IMR-90 (cell line): ENCODE data around the gene KNG1. TPM values are rescaled to one million over a fixed set of nuclear protein-coding genes. Genes with fewer than 3 reads are reported as not detected.

Experiments
- ATAC-seq: fragments of 200-7000 bp; cut with Tn5 transposase; 2 replicates; pipeline ENCODE4 v1.9.1; 2020; ENCODE audit warnings: low read depth, mild to moderate bottlenecking, moderate library complexity
- BruUV-seq: library from RNA; stranded (reverse); fragments of 400-500 nt; replicated peaks from 2 replicates; lab custom pipeline; 2021; lab: Mats Ljungman, UMichigan
- CTCF ChIA-PET: fragments of 300-600 bp; formaldehyde crosslinking; extraction: SDS; loops from one replicate; lab custom pipeline; 2021; ENCODE audit warnings: antibody characterized with exemption; lab: Yijun Ruan, JAX
- POLR2A ChIA-PET: fragments of 300-600 bp; sonication (Branson Sonifier 250); formaldehyde crosslinking; loops from one replicate; lab custom pipeline; 2022; ENCODE audit warnings: antibody characterized with exemption; ENCODE audit not compliant: unreplicated experiment; lab: Charles Lee
- DNase-seq: peaks from one replicate; pipeline ENCODE4 v3.0.0; 2013
- H2AFZ ChIP-seq: replicated peaks from 2 replicates; pipeline ENCODE3; 2013; ENCODE audit warnings: low read length, mild to moderate bottlenecking; ENCODE audit not compliant: poor library complexity
- H2AK5ac ChIP-seq: 2 replicates; pipeline ENCODE4 v1.6.1; 2013; ENCODE audit warnings: low read depth, low read length, inconsistent platforms
- H2AK9ac ChIP-seq: replicated peaks from 2 replicates; pipeline ENCODE3; 2013; ENCODE audit warnings: mild to moderate bottlenecking, low read depth, low read length, moderate library complexity; ENCODE audit not compliant: poor library complexity
- H2BK120ac ChIP-seq: 2 replicates; pipeline ENCODE4 v1.6.1; 2013; ENCODE audit warnings: low read depth, low read length, inconsistent platforms
- H2BK15ac ChIP-seq: 3 replicates; pipeline ENCODE4 v1.6.1; 2013; ENCODE audit warnings: low read depth, low read length, inconsistent platforms
- H2BK20ac ChIP-seq: 2 replicates; pipeline ENCODE4 v1.6.1; 2013; ENCODE audit warnings: low read depth, mild to moderate bottlenecking, inconsistent platforms, low read length, moderate library complexity
- H2BK5ac ChIP-seq: 2 replicates; pipeline ENCODE4 v1.6.1; 2013; ENCODE audit warnings: mild to moderate bottlenecking, low read depth, low read length, inconsistent platforms; ENCODE audit not compliant: poor library complexity, severe bottlenecking
- H3K14ac ChIP-seq: replicated peaks from 2 replicates; pipeline ENCODE4 v1.6.1; 2013; ENCODE audit warnings: low read depth, low read length, inconsistent platforms
- H3K18ac ChIP-seq: 2 replicates; pipeline ENCODE4 v1.6.1; 2013; ENCODE audit warnings: low read depth, low read length, control low read depth
- H3K23ac ChIP-seq: 2 replicates; pipeline ENCODE4 v1.6.1; 2013; ENCODE audit warnings: low read depth, low read length, inconsistent platforms
- H3K27ac ChIP-seq: 2 replicates; pipeline ENCODE4 v1.5.1; 2013; ENCODE audit warnings: mild to moderate bottlenecking, control low read depth, low read length; ENCODE audit not compliant: insufficient read depth
- H3K27me3 ChIP-seq: 2 replicates; pipeline ENCODE4 v1.6.1; 2013; ENCODE audit warnings: low read length; ENCODE audit not compliant: control insufficient read depth, insufficient read depth
- H3K36me3 ChIP-seq: 2 replicates; pipeline ENCODE4 v1.6.1; 2013; ENCODE audit warnings: low read length, mixed read lengths; ENCODE audit not compliant: control insufficient read depth, insufficient read depth
- H3K4ac ChIP-seq: 2 replicates; pipeline ENCODE4 v1.6.1; 2013; ENCODE audit warnings: low read depth, low read length, inconsistent platforms
- H3K4me1 ChIP-seq: 2 replicates; pipeline ENCODE4 v1.6.1; 2013; ENCODE audit warnings: low read length, mixed read lengths; ENCODE audit not compliant: control insufficient read depth, insufficient read depth
- H3K4me2 ChIP-seq: 2 replicates; pipeline ENCODE4 v1.6.1; 2013; ENCODE audit warnings: low read depth, mild to moderate bottlenecking, control low read depth, low read length, moderate library complexity
- H3K4me3 ChIP-seq: 2 replicates; pipeline ENCODE4 v1.5.1; 2013; ENCODE audit warnings: low read depth, mild to moderate bottlenecking, control low read depth, low read length, moderate library complexity; ENCODE audit not compliant: insufficient read depth
- H3K56ac ChIP-seq: 2 replicates; pipeline ENCODE4 v1.6.1; 2013; ENCODE audit warnings: low read length, inconsistent platforms; ENCODE audit not compliant: insufficient read depth; ENCODE audit errors: extremely low read depth
- H3K79me1 ChIP-seq, 2 experiments: 2 replicates each; pipeline ENCODE4 v1.6.1; 2013; ENCODE audit warnings: low read length in 2 of 2, inconsistent platforms in 1 of 2, low read depth in 1 of 2
- H3K9ac ChIP-seq: 2 replicates; pipeline ENCODE4 v1.6.1; 2013; ENCODE audit warnings: low read depth, low read length, control low read depth
- H3K9me1 ChIP-seq: 2 replicates; pipeline ENCODE4 v1.6.1; 2013; ENCODE audit warnings: low read length, inconsistent platforms; ENCODE audit not compliant: insufficient read depth
- H3K9me3 ChIP-seq: 2 replicates; pipeline ENCODE4 v1.6.1; 2013; ENCODE audit warnings: low read length; ENCODE audit not compliant: control insufficient read depth, insufficient read depth
- H4K20me1 ChIP-seq: 2 replicates; pipeline ENCODE4 v1.6.1; 2013; ENCODE audit warnings: low read length, inconsistent platforms; ENCODE audit not compliant: insufficient read depth
- H4K5ac ChIP-seq: 2 replicates; pipeline ENCODE4 v1.6.1; 2013; ENCODE audit warnings: mild to moderate bottlenecking, low read depth, low read length, control low read depth
- H4K8ac ChIP-seq, 2 experiments: 2 replicates each; pipeline ENCODE4 v1.6.1; 2013; ENCODE audit warnings: low read depth in 2 of 2, low read length in 2 of 2, control low read depth in 1 of 2, inconsistent platforms in 1 of 2
- H4K91ac ChIP-seq: 2 replicates; pipeline ENCODE4 v1.6.1; 2013; ENCODE audit warnings: low read depth, low read length, inconsistent platforms; ENCODE audit not compliant: insufficient read depth
- BHLHE40 ChIP-seq: fragments of 150-350 bp; IDR thresholded peaks from 2 replicates; pipeline ENCODE4 v1.6.1; 2016; ENCODE audit warnings: mild to moderate bottlenecking, low read depth, low read length
- ELK1 ChIP-seq: fragments of 150-350 bp; IDR thresholded peaks from 2 replicates; pipeline ENCODE4 v1.6.1; 2016; ENCODE audit warnings: low read depth, mild to moderate bottlenecking, low read length, moderate library complexity, borderline replicate concordance
- FOS ChIP-seq: fragments of 150-350 bp; IDR thresholded peaks from 2 replicates; pipeline ENCODE4 v1.6.1; 2016; ENCODE audit warnings: low read depth, low read length
- MAFK ChIP-seq: IDR thresholded peaks from 2 replicates; pipeline ENCODE4 v1.6.1; 2012; ENCODE audit warnings: low read depth, low read length, improper control_type of control experiment
- MAZ ChIP-seq: IDR thresholded peaks from 2 replicates; pipeline ENCODE4 v1.6.1; 2012; ENCODE audit warnings: low read depth, mild to moderate bottlenecking, low read length, improper control_type of control experiment, moderate library complexity, borderline replicate concordance
- MXI1 ChIP-seq: IDR thresholded peaks from 2 replicates; pipeline ENCODE4 v1.6.1; 2012; ENCODE audit warnings: low read depth, mild to moderate bottlenecking, low read length, moderate library complexity, borderline replicate concordance
- NFE2L2 ChIP-seq: fragments of 150-350 bp; IDR thresholded peaks from 2 replicates; pipeline ENCODE4 v1.6.1; 2016; ENCODE audit warnings: low read depth, mild to moderate bottlenecking, low read length
- RAD21 ChIP-seq: IDR thresholded peaks from 2 replicates; pipeline ENCODE4 v1.6.1; 2012; ENCODE audit warnings: low read length, improper control_type of control experiment
- RCOR1 ChIP-seq: IDR thresholded peaks from 2 replicates; pipeline ENCODE4 v1.6.1; 2012; ENCODE audit warnings: mild to moderate bottlenecking, low read length, improper control_type of control experiment; ENCODE audit not compliant: insufficient replicate concordance
- SMC3 ChIP-seq: fragments of 150-350 bp; IDR thresholded peaks from 2 replicates; pipeline ENCODE4 v1.6.1; 2016; ENCODE audit warnings: low read depth, mild to moderate bottlenecking, antibody characterized with exemption, low read length, moderate library complexity
- USF2 ChIP-seq: fragments of 150-350 bp; IDR thresholded peaks from 2 replicates; pipeline ENCODE4 v1.6.1; 2017; ENCODE audit warnings: mild to moderate bottlenecking, antibody characterized with exemption, low read length, low read depth
- WGBS, 2 experiments: methylation state at CpG; one replicate each; pipeline versions ENCODE4 v1.1.5 to v1.1.7; 2013; ENCODE audit warnings: missing lambda C conversion rate in 2 of 2; ENCODE audit not compliant: insufficient read length in 1 of 2; ENCODE audit errors: extremely low coverage in 2 of 2; 5-methylcytosine and 5-hydroxymethylcytosine counted together
- dilution Hi-C: fragments of 300-500 bp; cut with HindIII; formaldehyde crosslinking; loops from one replicate; pipeline ENCODE4 v1.14.3; 2018; ENCODE audit warnings: low sequenced_read_pairs; ENCODE audit not compliant: unreplicated experiment
- in situ Hi-C: fragments of 300-500 bp; cut with MboI; formaldehyde crosslinking; loops from 3 replicates; pipeline ENCODE4 v1.14.3; 2019; ENCODE audit warnings: low sequenced_read_pairs, inconsistent platforms, mixed read lengths
- intact Hi-C: fragments of 100-400 bp; cut with micrococcal nuclease; formaldehyde crosslinking; loops from 2 replicates; pipeline ENCODE4 v1.10.0; 2022
- polyA plus RNA-seq, 3 experiments: library from polyadenylated mRNA; depleted of rRNA; stranded (reverse); fragments of >200 nt; gene quantifications; 2 replicates each; pipeline ENCODE4 v1.2.3, GENCODE V29; 2012; ENCODE audit warnings: low replicate concordance in 1 of 3
- total RNA-seq: library from RNA; depleted of rRNA; stranded (reverse); fragments of >200 nt; gene quantifications from 2 replicates; pipeline ENCODE4 v1.2.3, GENCODE V29; 2012

KNG1 gene
- total and polyA plus RNA-seq, 2 of the 4 experiments (the other 2 are of a cell fraction) = not detected

- H3K9me3 ChIP-seq = no peaks in the 10 kb centered on the region
- no peaks in the 10 kb centered on the region; the same call in 1 of the 2 replicates for H3K4me1 ChIP-seq
- H2BK15ac ChIP-seq = no peak overlapping the region
- WGBS, 2 experiments = no CpG with 5 or more reads among the region's 7 CpGs
- H3K27ac ChIP-seq = no peak overlapping the region
- H3K36me3 ChIP-seq = peaks cover 49% of the 10 kb centered on the region
- no peak overlapping the region for H4K91ac ChIP-seq
- no TSS peak for BruUV-seq
- H3K9ac ChIP-seq = peak overlapping the region; percentile 98
- ChIA-PET POLR2A (no interaction called here), CTCF (interaction anchor here (1.1 to 1.2 kb wide), 2 partner anchors 36 to 171 kb away, joined by 3 to 5 read pairs; no protein-coding TSS in a partner anchor)
- peaks cover 4 to 34% of the 10 kb centered on the region in 2 experiments for H3K79me1 ChIP-seq
- H2AK9ac ChIP-seq = no peak overlapping the region
- H2BK5ac ChIP-seq = no peak overlapping the region
- peak overlapping the region; percentile 89 for H3K23ac ChIP-seq
- H2BK20ac ChIP-seq = no peak overlapping the region
- peak overlapping the region; percentile 5; the same call in 1 of the 2 replicates for H3K56ac ChIP-seq
- TF ChIP-seq ELK1 (no peak), NFE2L2 (no peak), SMC3 (no peak), MAZ (no peak), BHLHE40 (no peak), RAD21 (no peak), FOS (no peak), RCOR1 (no peak), MXI1 (no peak), MAFK (no peak), USF2 (no peak)
- H3K18ac ChIP-seq = no peak overlapping the region
- peak overlapping the region; percentile 80 for H3K4me3 ChIP-seq
- H4K8ac ChIP-seq = no peak overlapping the region
- no peak overlapping the region for H2AK5ac ChIP-seq
- in situ Hi-C loops = no loop called here
- ATAC-seq (no peak), DNase-seq (no peak)
- no peak overlapping the region; the same call in none of the 2 replicates for H3K14ac ChIP-seq
- H3K4ac ChIP-seq = no peak overlapping the region
- H4K20me1 ChIP-seq = peaks cover 69% of the 10 kb centered on the region
- dilution Hi-C loops = no loop called here
- H3K4me2 ChIP-seq = peak overlapping the region; percentile 93
- H2AFZ ChIP-seq = no peak overlapping the region
- H3K27me3 ChIP-seq = no peaks in the 10 kb centered on the region
- no peak overlapping the region for H2BK120ac ChIP-seq
- no peak overlapping the region for H4K5ac ChIP-seq
- intact Hi-C loops = loop anchor here (10.0 kb wide), 2 partner anchors 211 to 681 kb away; partner anchors contain the start of genes DNAJB11 and ETV5
- no peaks in the 10 kb centered on the region for H3K9me1 ChIP-seq
Measured at GRCh38 chr3:186785495-186786018, 68.4 kb downstream of the KNG1 start.
